Measurements from ENCODE around the gene MMP7.

MMP7 gene

DNA sequence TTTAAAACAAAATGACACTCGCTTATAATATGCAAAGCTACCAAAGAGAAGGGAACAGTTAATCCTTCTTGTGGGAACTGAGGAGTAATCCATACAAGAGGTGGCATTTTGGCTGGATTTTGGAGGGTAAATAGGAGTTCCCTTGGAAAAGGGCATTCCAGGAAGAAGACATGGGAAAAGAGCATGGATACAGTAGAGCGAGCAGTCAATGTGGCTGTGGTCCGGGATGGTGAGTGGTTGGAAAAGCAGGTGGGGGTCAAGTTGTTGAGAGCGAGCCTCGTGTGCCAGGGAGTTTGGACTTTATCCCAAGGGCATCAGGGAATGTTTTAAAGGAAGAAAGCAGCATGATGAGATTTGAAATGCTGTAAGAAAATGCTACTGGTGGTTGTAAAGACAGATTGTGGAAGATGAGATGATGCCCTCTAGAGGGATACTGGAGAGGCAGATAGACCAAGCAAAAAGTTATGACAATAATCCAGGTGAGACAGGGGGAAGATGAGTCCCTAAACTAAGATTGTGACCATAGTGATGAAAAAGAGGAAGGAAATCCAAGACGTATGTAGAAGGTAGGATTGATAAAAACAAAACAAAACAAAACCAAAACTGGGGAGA is 3.8 kb upstream of the MMP7 start:
- no peak for DNase-seq (ENCODE audit: low read depth)
- TF ChIP-seq, protein P1, sequence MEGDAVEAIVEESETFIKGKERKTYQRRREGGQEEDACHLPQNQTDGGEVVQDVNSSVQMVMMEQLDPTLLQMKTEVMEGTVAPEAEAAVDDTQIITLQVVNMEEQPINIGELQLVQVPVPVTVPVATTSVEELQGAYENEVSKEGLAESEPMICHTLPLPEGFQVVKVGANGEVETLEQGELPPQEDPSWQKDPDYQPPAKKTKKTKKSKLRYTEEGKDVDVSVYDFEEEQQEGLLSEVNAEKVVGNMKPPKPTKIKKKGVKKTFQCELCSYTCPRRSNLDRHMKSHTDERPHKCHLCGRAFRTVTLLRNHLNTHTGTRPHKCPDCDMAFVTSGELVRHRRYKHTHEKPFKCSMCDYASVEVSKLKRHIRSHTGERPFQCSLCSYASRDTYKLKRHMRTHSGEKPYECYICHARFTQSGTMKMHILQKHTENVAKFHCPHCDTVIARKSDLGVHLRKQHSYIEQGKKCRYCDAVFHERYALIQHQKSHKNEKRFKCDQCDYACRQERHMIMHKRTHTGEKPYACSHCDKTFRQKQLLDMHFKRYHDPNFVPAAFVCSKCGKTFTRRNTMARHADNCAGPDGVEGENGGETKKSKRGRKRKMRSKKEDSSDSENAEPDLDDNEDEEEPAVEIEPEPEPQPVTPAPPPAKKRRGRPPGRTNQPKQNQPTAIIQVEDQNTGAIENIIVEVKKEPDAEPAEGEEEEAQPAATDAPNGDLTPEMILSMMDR (IDR thresholded peaks at IDR 0.05; ENCODE audit: low read depth, low read length, missing control alignments), result no peak
- H3K4me3 ChIP-seq (ENCODE audit: low read depth, low read length), result no peak overlapping the region
- in situ Hi-C loops (cut with HindIII; ENCODE audit: low sequenced_read_pairs), result no loop called here

DNA sequence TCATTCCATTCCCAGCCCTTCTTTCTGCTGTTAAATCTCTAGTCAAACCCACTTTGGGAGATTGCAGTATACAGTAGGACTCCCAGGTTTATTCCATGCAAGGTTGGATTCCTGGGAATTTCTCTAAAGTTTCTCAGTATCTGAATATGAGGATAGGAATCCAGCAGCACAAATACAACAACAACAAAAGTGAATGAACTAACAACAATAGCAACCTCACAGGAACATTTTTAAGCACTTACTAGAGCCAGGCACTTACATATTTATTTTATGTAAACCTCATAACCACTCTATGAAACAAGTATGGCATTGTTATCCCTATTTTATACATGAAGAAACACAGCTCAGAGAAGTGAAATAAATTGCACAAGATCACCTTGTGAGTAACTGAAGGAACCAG is 1.9 kb downstream of the MMP7 start:
- in situ Hi-C loops (cut with HindIII; ENCODE audit: low sequenced_read_pairs), result no loop called here

DNA sequence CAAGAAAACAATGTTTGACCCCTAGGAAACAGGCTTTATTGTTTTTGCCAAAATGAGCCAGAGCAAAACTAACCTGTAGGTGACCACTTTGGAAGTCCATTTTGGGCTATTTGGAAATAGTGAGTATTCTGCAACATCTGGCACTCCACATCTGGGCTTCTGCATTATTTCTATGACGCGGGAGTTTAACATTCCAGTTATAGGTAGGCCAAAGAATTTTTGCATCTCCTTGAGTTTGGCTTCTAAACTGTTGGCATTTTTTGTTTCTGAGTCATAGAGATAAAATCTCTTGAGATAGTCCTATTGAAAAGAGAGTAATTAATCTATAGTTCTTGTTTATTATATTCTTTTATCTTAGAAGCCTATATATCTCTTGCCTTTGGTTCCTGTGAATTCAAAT is 2.9 kb downstream of the MMP7 start:
- in situ Hi-C loops (cut with HindIII; ENCODE audit: low sequenced_read_pairs), result no loop called here
- TF ChIP-seq, protein P1 (IDR thresholded peaks at IDR 0.05; ENCODE audit: low read depth, low read length, missing control alignments), result no peak
- no peak for DNase-seq (ENCODE audit: low read depth)
- H3K4me3 ChIP-seq (ENCODE audit: low read depth, low read length), result no peak overlapping the region

More for the DNA sequence above, 1.9 kb downstream of the MMP7 start:
- TF ChIP-seq, protein P1 (IDR thresholded peaks at IDR 0.05; ENCODE audit: low read depth, low read length, missing control alignments), result no peak
- no peak for DNase-seq (ENCODE audit: low read depth)
- no peak overlapping the region for H3K4me3 ChIP-seq (ENCODE audit: low read depth, low read length)

DNA sequence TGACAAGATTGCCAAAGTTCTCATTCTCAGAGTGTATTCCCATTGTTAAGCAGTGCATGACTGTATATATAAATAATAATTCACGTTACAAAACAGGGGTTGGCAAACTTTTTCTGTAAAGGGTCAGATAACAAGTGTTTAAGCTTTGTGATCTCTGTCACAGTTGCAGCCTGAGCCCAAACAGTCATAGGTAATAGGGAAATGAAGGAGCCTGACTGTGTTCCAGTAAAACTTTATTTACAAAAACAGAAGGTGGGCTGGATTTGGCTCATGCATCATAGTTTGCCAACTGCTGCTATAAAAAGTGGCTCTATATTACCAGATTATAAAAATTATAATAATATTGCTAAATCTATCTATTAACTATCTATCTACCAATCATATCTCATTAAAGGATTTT is 3.5 kb downstream of the MMP7 start:
- DNase-seq (ENCODE audit: low read depth), result no peak
- TF ChIP-seq, protein P1 (IDR thresholded peaks at IDR 0.05; ENCODE audit: low read depth, low read length, missing control alignments), result no peak
- no peak overlapping the region for H3K4me3 ChIP-seq (ENCODE audit: low read depth, low read length)
- in situ Hi-C loops (cut with HindIII; ENCODE audit: low sequenced_read_pairs), result no loop called here

DNA sequence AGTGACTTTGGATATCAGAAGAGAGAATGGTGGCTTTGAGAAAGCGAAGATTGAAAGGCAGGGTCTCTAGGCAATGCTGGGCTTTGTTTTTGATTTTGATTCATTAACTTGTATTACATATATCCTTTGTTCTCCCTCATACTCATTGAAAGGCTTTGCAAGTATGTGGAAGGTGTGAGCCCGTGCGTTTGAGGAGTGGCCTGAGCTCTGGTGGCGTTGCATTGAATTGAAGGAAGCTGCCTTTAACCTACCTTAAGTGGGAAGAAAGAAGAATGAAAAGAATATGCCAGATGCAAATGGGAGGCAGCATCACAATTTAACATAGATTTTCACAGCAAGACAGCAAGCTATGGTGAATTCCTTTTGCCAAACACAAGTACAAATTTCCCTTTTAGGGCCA is 6.7 kb downstream of the MMP7 start:
- in situ Hi-C loops (cut with HindIII; ENCODE audit: low sequenced_read_pairs), result no loop called here
- TF ChIP-seq, protein P1 (IDR thresholded peaks at IDR 0.05; ENCODE audit: low read depth, low read length, missing control alignments), result no peak
- no peak for DNase-seq (ENCODE audit: low read depth)
- no peak overlapping the region for H3K4me3 ChIP-seq (ENCODE audit: low read depth, low read length)

DNA sequence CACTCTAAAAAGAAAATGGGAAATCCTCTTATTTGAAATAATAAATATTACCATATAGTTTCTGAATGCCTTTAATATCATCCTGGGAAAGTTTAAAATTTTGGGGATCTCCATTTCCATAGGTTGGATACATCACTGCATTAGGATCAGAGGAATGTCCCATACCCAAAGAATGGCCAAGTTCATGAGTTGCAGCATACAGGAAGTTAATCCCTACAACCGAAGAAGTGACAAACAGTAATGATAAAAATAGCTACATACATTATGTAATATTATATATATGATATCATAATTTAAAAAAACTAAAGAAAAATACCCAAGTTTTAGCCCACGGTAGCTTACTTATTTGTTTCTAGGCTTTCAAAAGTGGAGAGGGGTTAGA is 7.4 kb downstream of the MMP7 start:
- no peak for DNase-seq (ENCODE audit: low read depth)
- no peak overlapping the region for H3K4me3 ChIP-seq (ENCODE audit: low read depth, low read length)
- in situ Hi-C loops (cut with HindIII; ENCODE audit: low sequenced_read_pairs), result no loop called here
- TF ChIP-seq, protein P1 (IDR thresholded peaks at IDR 0.05; ENCODE audit: low read depth, low read length, missing control alignments), result no peak

Measured in astrocyte of the cerebellum (primary cell).